ENCODE results near the gene PTPRG.

DNA sequence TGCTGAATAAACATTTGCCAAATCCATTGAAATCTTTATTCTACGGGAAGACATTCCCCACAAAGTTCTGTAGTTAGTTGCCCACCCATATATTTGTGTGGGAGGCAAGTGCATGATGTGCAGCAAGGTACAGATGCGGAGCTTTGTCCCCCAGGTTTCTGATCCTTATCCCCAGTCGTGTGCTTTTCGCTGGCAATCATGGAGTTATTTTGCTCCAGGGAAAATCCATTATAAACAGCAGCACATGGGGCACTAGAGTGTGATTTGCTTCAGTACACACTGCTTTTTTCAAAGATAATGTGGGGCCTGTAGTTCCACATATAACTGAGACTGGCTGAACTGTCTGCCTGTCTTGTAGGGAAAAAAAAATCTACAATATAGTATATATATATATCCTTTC, 679.9 kb downstream of the PTPRG start:
- no peak for TF ChIP-seq CTCF (IDR thresholded peaks at IDR 0.05; ENCODE audit: low read depth, low read length)
- TF ChIP-seq EZH2phosphoT487 (IDR thresholded peaks at IDR 0.05; ENCODE audit: low read depth): no peak

All from OCI-LY3 (cell line).